Brain microvascular endothelial cell (primary cell): ENCODE measurements around the gene ZC3H8.
A peak's percentile ranks its signal among the peaks of the same experiment; 100 is the strongest.

Experiments used
- DNase-seq: peaks from one replicate; pipeline ENCODE4 v3.0.0-alpha.2; 2020
- H3K27ac ChIP-seq: fragments of 250-450 bp; sonication (Bioruptor Pico); 2 replicates; pipeline ENCODE4 v1.5.1; 2020; ENCODE audit warnings: mild to moderate bottlenecking, moderate library complexity
- H3K27me3 ChIP-seq: fragments of 250-450 bp; sonication (Bioruptor Pico); replicated peaks from 2 replicates; pipeline ENCODE4 v1.5.1; 2020; ENCODE audit warnings: mild to moderate bottlenecking
- H3K36me3 ChIP-seq: fragments of 250-450 bp; sonication (Bioruptor Pico); replicated peaks from 2 replicates; pipeline ENCODE4 v1.5.1; 2020; ENCODE audit warnings: mild to moderate bottlenecking
- H3K4me3 ChIP-seq: 2 replicates; pipeline ENCODE4 v1.5.1; 2011; ENCODE audit warnings: low read depth, mild to moderate bottlenecking, control low read depth, low read length, moderate library complexity
- in situ Hi-C: cut with HindIII; loops from 2 replicates; pipeline ENCODE4 v1.10.0; 2017; ENCODE audit warnings: low sequenced_read_pairs, low pct_ligation_motif_present
- TF ChIP-seq, protein P1 (sequence below): IDR thresholded peaks from 2 replicates; pipeline ENCODE4 v1.5.1; 2011; ENCODE audit warnings: low read depth, mild to moderate bottlenecking, moderate library complexity, low read length, control low read depth, inconsistent platforms; ENCODE audit errors: missing control alignments

Gene ZC3H8

DNA sequence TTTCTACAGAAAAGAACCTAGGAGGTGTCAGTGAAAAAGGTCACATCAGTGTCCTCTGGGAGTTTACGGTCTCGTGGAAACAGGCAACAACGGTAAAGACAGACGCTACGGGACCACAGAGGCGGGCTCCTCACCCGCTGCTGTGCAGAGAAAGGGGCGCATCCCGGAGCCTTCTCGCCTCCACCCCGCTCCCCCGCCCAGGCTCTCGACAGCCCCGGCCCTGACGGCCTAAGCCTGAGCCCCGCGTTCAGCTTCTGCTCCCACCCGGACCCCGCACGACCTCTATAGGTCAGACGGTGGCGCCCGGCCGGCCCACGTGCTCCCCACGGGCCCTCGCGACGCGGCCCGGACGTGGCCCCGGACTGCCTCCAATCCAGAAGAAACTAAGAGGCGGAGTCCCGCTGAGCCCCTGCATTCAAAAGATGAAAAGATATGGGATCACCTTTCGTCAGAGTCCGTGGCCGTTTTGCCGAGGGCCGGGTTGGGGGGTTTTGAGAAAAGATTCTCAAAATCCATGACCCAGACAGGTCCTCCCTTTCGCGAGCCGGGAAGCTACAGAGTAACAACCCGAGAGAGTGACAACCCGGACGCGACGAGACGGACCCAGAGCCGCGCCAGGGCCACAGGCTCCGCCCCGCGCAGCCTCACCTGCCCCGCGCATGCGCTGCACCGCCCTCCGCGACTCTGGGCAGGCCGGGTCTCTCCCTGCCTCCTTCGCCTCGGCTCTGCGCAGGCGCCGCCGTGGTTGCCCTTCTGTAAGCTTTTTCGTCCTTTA lies at the start of gene ZC3H8:
TSS of gene ZC3H8 (minus strand) at position 577 of the 775 bp plus-strand sequence. CDS start at position 516, 61 bp downstream.
- in situ Hi-C loops: no loop called here
- H3K4me3 ChIP-seq: peak within 1 kb of the TSS; percentile 73
- TF ChIP-seq, protein P1, sequence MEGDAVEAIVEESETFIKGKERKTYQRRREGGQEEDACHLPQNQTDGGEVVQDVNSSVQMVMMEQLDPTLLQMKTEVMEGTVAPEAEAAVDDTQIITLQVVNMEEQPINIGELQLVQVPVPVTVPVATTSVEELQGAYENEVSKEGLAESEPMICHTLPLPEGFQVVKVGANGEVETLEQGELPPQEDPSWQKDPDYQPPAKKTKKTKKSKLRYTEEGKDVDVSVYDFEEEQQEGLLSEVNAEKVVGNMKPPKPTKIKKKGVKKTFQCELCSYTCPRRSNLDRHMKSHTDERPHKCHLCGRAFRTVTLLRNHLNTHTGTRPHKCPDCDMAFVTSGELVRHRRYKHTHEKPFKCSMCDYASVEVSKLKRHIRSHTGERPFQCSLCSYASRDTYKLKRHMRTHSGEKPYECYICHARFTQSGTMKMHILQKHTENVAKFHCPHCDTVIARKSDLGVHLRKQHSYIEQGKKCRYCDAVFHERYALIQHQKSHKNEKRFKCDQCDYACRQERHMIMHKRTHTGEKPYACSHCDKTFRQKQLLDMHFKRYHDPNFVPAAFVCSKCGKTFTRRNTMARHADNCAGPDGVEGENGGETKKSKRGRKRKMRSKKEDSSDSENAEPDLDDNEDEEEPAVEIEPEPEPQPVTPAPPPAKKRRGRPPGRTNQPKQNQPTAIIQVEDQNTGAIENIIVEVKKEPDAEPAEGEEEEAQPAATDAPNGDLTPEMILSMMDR: no peak
- no peaks in the 10 kb centered on the region for H3K27me3 ChIP-seq
- peak; percentile 82 for DNase-seq
- H3K27ac ChIP-seq: peak within 1 kb of the TSS; percentile 38
- no peaks in the 10 kb centered on the region for H3K36me3 ChIP-seq

DNA sequence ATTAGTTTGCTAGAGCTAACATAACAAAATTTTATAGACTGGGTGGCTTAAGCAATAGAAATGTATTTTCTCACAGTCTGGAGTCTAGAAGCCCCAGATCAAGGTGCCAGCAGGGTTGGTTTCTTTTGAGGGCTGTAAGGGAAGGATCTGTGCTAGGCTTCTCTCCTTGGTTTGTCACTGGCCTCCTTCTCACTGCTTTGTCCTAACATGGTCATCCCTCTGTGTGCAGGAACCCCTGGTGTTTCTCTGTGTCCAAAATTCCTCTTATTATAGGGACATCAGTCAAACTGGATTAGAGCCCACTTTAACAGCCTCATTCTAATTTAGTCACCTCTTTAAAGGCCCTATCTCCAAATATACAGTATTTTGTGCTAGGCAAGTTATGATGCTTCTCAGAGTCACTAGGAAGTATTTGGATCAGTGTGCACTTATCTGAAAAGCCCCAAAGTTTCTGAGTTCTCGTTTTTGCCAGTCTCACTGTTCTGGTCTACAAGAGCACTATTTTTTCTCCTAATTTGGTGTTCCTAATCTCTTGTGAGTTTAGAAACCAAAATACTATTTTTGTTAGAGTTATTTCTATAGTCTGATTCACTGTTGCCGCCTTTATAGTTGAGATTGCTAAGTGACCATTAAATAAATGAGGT lies 49.6 kb upstream of the ZC3H8 start:
- no peaks in the 10 kb centered on the region for H3K36me3 ChIP-seq
- H3K4me3 ChIP-seq: no peak overlapping the region
- TF ChIP-seq, protein P1: no peak
- in situ Hi-C loops: no loop called here
- H3K27ac ChIP-seq: no peak overlapping the region
- no peaks in the 10 kb centered on the region for H3K27me3 ChIP-seq
- no peak for DNase-seq

DNA sequence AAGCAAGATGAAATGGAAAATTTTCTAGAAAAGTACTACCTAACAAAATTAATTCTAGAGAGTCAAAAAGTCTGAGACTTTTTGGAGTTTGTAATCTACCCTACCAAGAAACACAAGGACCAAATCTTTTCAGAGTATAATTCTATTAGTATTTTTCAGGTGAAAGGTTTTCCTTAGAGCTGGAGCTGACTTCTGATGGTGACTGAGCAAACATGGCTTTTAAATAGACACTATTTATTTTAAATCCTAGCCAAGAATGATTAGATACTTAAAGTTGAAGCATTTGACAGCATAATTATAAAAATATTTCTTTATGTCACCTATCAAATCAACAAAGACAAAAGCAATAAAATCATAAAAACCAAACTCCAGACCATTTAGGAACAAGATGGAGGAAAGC lies 47.1 kb upstream of the ZC3H8 start:
- Histone ChIP-seq H3K4me3 (no peak overlapping the region), H3K27ac (peak overlapping the region; percentile 82), H3K27me3 (no peaks in the 10 kb centered on the region), H3K36me3 (no peaks in the 10 kb centered on the region)
- DNase-seq: no peak
- TF ChIP-seq, protein P1: no peak
- in situ Hi-C loops: no loop called here

DNA sequence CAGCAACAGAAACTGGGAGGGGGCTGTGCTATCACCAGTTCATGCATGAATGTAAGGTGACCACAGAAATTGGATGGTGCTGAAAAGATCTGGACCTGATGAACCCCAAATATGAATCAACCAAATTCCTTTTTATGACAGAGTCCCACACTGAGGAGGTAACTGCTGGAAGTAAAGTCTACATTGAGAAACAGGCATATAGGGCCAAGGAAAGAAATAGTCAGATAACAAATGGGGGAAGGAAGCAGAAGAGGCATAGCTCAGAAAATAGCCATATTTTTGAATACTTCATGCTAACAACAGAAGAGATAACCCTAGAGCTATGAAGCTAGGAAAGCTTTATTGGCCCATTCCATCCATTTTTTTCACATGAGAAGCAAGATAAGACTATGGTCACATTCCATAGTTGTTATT lies 46.3 kb upstream of the ZC3H8 start:
- no peaks in the 10 kb centered on the region for H3K27me3 ChIP-seq
- in situ Hi-C loops: no loop called here
- H3K27ac ChIP-seq: peak overlapping the region; percentile 82
- no peaks in the 10 kb centered on the region for H3K36me3 ChIP-seq
- TF ChIP-seq, protein P1: no peak
- no peak overlapping the region for H3K4me3 ChIP-seq
- DNase-seq: peak; percentile 81

DNA sequence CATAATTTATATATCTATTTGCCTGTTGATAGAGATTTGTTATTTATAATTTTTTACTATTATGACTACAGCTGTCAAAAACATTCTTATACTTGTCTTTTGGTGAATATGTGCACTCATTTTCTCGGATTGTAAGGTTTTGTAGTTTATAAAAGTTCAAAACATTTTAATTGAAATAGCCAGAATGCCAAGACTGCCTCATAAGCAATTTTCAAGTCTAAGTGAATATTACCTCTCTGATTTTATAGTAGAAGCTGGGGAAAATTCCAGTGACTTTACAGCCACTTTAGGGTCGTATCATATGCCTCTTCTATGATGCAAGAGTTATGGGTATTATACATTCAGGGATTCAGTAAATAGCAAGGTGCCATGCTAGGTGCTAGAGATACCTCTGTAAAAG lies 41.6 kb upstream of the ZC3H8 start:
- H3K36me3 ChIP-seq: no peaks in the 10 kb centered on the region
- in situ Hi-C loops: no loop called here
- no peak overlapping the region for H3K27ac ChIP-seq
- no peak overlapping the region for H3K4me3 ChIP-seq
- DNase-seq: no peak
- H3K27me3 ChIP-seq: no peaks in the 10 kb centered on the region
- TF ChIP-seq, protein P1: no peak
